Neuronal stem cell (in vitro differentiated cells): Measurements from ENCODE around the gene REXO1.

Experiments used
- DNase-seq: peaks from one replicate; pipeline ENCODE4 v3.0.0-alpha.2; 2013; ENCODE audit warnings: low spot score
- H2AFZ ChIP-seq: one replicate; pipeline ENCODE4 v1.6.1; 2013; ENCODE audit warnings: mild to moderate bottlenecking, low read length, inconsistent platforms
- H2AK5ac ChIP-seq: 2 replicates; pipeline ENCODE4 v1.6.1; 2013; ENCODE audit warnings: low read depth, mild to moderate bottlenecking, inconsistent platforms, low read length, moderate library complexity, mixed read lengths
- H2BK120ac ChIP-seq: 2 replicates; pipeline ENCODE4 v1.6.1; 2013; ENCODE audit warnings: low read depth, mild to moderate bottlenecking, inconsistent platforms, low read length, moderate library complexity, mixed read lengths
- H2BK12ac ChIP-seq: one replicate; pipeline ENCODE4 v1.6.1; 2013; ENCODE audit warnings: low read length, inconsistent platforms
- H2BK15ac ChIP-seq: 2 replicates; pipeline ENCODE4 v1.6.1; 2013; ENCODE audit warnings: mild to moderate bottlenecking, low read length, inconsistent platforms, mixed read lengths
- H2BK5ac ChIP-seq: one replicate; pipeline ENCODE4 v1.6.1; 2013; ENCODE audit warnings: inconsistent platforms, mild to moderate bottlenecking, low read length, moderate library complexity
- H3K14ac ChIP-seq: one replicate; pipeline ENCODE4 v1.6.1; 2013; ENCODE audit warnings: low read length, inconsistent platforms
- H3K18ac ChIP-seq: 2 replicates; pipeline ENCODE4 v1.6.1; 2013; ENCODE audit warnings: low read length, inconsistent platforms
- H3K23ac ChIP-seq: 2 replicates; pipeline ENCODE4 v1.6.1; 2013; ENCODE audit warnings: low read depth, mild to moderate bottlenecking, mixed read lengths, low read length, inconsistent platforms; ENCODE audit not compliant: poor library complexity
- H3K27ac ChIP-seq: replicated peaks from 3 replicates; pipeline ENCODE4 v1.5.1; 2013; ENCODE audit warnings: low read length, inconsistent platforms
- H3K27me3 ChIP-seq, 3 experiments: 2 replicates each; pipeline ENCODE4 v1.6.1; 2013; ENCODE audit warnings: low read length in 3 of 3, mild to moderate bottlenecking in 2 of 3, inconsistent platforms in 1 of 3, low read depth in 1 of 3, mixed read lengths in 1 of 3, moderate library complexity in 1 of 3; ENCODE audit not compliant: control insufficient read depth in 3 of 3, insufficient read depth in 3 of 3
- H3K36me3 ChIP-seq, 2 donors: replicated peaks in 1 of 2; 2 replicates each; pipeline ENCODE4 v1.6.1; 2013; ENCODE audit warnings: low read length in 2 of 2; ENCODE audit not compliant: control insufficient read depth in 2 of 2, insufficient read depth in 2 of 2
- H3K4ac ChIP-seq: 2 replicates; pipeline ENCODE4 v1.6.1; 2013; ENCODE audit warnings: inconsistent platforms, mild to moderate bottlenecking, low read length, moderate library complexity
- H3K4me1 ChIP-seq, 2 donors: 1 replicate in 1 of 2; 2 replicates in 1 of 2; pipeline ENCODE4 v1.6.1; 2013; ENCODE audit warnings: low read length in 2 of 2, low read depth in 1 of 2; ENCODE audit not compliant: control insufficient read depth in 2 of 2, insufficient read depth in 1 of 2
- H3K4me2 ChIP-seq: one replicate; pipeline ENCODE4 v1.6.1; 2013; ENCODE audit warnings: mild to moderate bottlenecking, low read length, inconsistent platforms; ENCODE audit not compliant: insufficient read depth, poor library complexity, severe bottlenecking
- H3K4me3 ChIP-seq, 2 donors: 2 replicates each; pipeline ENCODE4 v1.5.1; 2013; ENCODE audit warnings: low read length in 2 of 2, mild to moderate bottlenecking in 2 of 2, inconsistent platforms in 1 of 2, moderate library complexity in 1 of 2
- H3K79me1 ChIP-seq: one replicate; pipeline ENCODE4 v1.6.1; 2013; ENCODE audit warnings: low read depth, mild to moderate bottlenecking, inconsistent platforms, low read length, moderate library complexity
- H3K9ac ChIP-seq: one replicate; pipeline ENCODE4 v1.6.1; 2013; ENCODE audit warnings: mild to moderate bottlenecking, low read depth, low read length, inconsistent platforms; ENCODE audit not compliant: poor library complexity
- H3K9me3 ChIP-seq, 2 donors: replicated peaks in 1 of 2; 2 replicates each; pipeline versions ENCODE3 to v1.6.1; 2013; ENCODE audit warnings: low read length in 2 of 2, mild to moderate bottlenecking in 2 of 2, inconsistent platforms in 1 of 2, low read depth in 1 of 2, mixed read lengths in 1 of 2, moderate library complexity in 1 of 2; ENCODE audit not compliant: control insufficient read depth in 2 of 2, insufficient read depth in 1 of 2
- H4K8ac ChIP-seq: one replicate; pipeline ENCODE4 v1.6.1; 2013; ENCODE audit warnings: low read depth, mild to moderate bottlenecking, inconsistent platforms, low read length, moderate library complexity
- H4K91ac ChIP-seq: one replicate; pipeline ENCODE4 v1.6.1; 2013; ENCODE audit warnings: low read length, low read depth, mild to moderate bottlenecking, inconsistent platforms; ENCODE audit not compliant: poor library complexity
- WGBS, 2 donors: extraction: QIAGEN DNeasy Blood & Tissue Kit; methylation state at CpG; one replicate each; pipeline ENCODE4 v1.1.7; 2013; ENCODE audit warnings: missing lambda C conversion rate in 2 of 2, mixed read lengths in 1 of 2; ENCODE audit not compliant: insufficient read length in 2 of 2, insufficient replicate concordance in 1 of 2; ENCODE audit errors: extremely low coverage in 2 of 2; 5-methylcytosine and 5-hydroxymethylcytosine counted together

Gene REXO1

GRCh38 chr19:1840541-1841115 is 7.7 kb downstream of the REXO1 start:
- no peak overlapping the region for H2BK120ac ChIP-seq
- H3K27me3 ChIP-seq, result no peaks in the 10 kb centered on the region
- H2BK15ac ChIP-seq, result no peak overlapping the region
- no peak overlapping the region for H3K23ac ChIP-seq
- peaks cover 38% of the 10 kb centered on the region for H3K79me1 ChIP-seq
- no peak overlapping the region for H4K91ac ChIP-seq
- no peak overlapping the region for H4K8ac ChIP-seq
- no peak overlapping the region for H3K18ac ChIP-seq
- H2BK12ac ChIP-seq, result no peak overlapping the region
- H3K9me3 ChIP-seq, result no peaks in the 10 kb centered on the region
- DNase-seq, result no peak
- H3K4ac ChIP-seq, result no peak overlapping the region
- H3K27ac ChIP-seq, result no peak overlapping the region
- no peak overlapping the region for H2AFZ ChIP-seq
- no peak overlapping the region for H2AK5ac ChIP-seq
- H3K14ac ChIP-seq, result no peak overlapping the region
- H2BK5ac ChIP-seq, result no peak overlapping the region
- peaks cover 2 to 15% of the 10 kb centered on the region in 2 donors for H3K4me1 ChIP-seq
- peaks cover 5 to 27% of the 10 kb centered on the region in 2 donors for H3K36me3 ChIP-seq
- no peak overlapping the region for H3K4me2 ChIP-seq
- no CpG with 5 or more reads among the region's 22 CpGs for WGBS, 2 donors
- H3K4me3 ChIP-seq, result no peak overlapping the region
- H3K9ac ChIP-seq, result peak overlapping the region; percentile 44

GRCh38 chr19:1839658-1840540 is 8.4 kb downstream of the REXO1 start:
- DNase-seq, result no peak
- H3K9me3 ChIP-seq, result no peaks in the 10 kb centered on the region
- H2BK5ac ChIP-seq, result no peak overlapping the region
- H3K4me1 ChIP-seq, result peaks cover 2 to 15% of the 10 kb centered on the region in 2 donors
- no peaks in the 10 kb centered on the region for H3K27me3 ChIP-seq
- no peak overlapping the region for H3K18ac ChIP-seq
- no peak overlapping the region for H3K14ac ChIP-seq
- peaks cover under 1 to 19% of the 10 kb centered on the region in 2 donors for H3K36me3 ChIP-seq
- H4K91ac ChIP-seq, result no peak overlapping the region
- no CpG with 5 or more reads among the region's 25 CpGs for WGBS, 2 donors
- H2BK120ac ChIP-seq, result no peak overlapping the region
- no peak overlapping the region for H2BK12ac ChIP-seq
- no peak overlapping the region for H2AFZ ChIP-seq
- H3K79me1 ChIP-seq, result peaks cover 31% of the 10 kb centered on the region
- H3K4ac ChIP-seq, result no peak overlapping the region
- H2BK15ac ChIP-seq, result no peak overlapping the region
- peak overlapping the region; percentile 57 for H3K23ac ChIP-seq
- peak overlapping the region in 1 of 2 donors; percentile 9 for H3K4me3 ChIP-seq
- H3K27ac ChIP-seq, result no peak overlapping the region
- H3K9ac ChIP-seq, result no peak overlapping the region
- H3K4me2 ChIP-seq, result no peak overlapping the region
- peak overlapping the region; percentile 49 for H2AK5ac ChIP-seq
- no peak overlapping the region for H4K8ac ChIP-seq

GRCh38 chr19:1837625-1838105 is 10.6 kb downstream of the REXO1 start:
- H2BK120ac ChIP-seq, result no peak overlapping the region
- no peak overlapping the region for H3K18ac ChIP-seq
- no peak overlapping the region for H3K27ac ChIP-seq
- H3K36me3 ChIP-seq, result peaks cover 0 to 11% of the 10 kb centered on the region in 2 donors
- H3K4me3 ChIP-seq, result no peak overlapping the region
- no peaks in the 10 kb centered on the region for H3K27me3 ChIP-seq
- H4K91ac ChIP-seq, result no peak overlapping the region
- H3K23ac ChIP-seq, result no peak overlapping the region
- H2BK15ac ChIP-seq, result no peak overlapping the region
- H2AK5ac ChIP-seq, result peak overlapping the region; percentile 68
- H3K14ac ChIP-seq, result no peak overlapping the region
- peaks cover 2 to 15% of the 10 kb centered on the region in 2 donors for H3K4me1 ChIP-seq
- DNase-seq, result no peak
- H4K8ac ChIP-seq, result no peak overlapping the region
- WGBS, 2 donors, result no CpG with 5 or more reads among the region's 23 CpGs
- H3K9ac ChIP-seq, result no peak overlapping the region
- H2BK12ac ChIP-seq, result no peak overlapping the region
- H2AFZ ChIP-seq, result no peak overlapping the region
- no peak overlapping the region for H3K4ac ChIP-seq
- no peak overlapping the region for H3K4me2 ChIP-seq
- H3K79me1 ChIP-seq, result peaks cover 31% of the 10 kb centered on the region
- H2BK5ac ChIP-seq, result peak overlapping the region; percentile 69
- H3K9me3 ChIP-seq, result no peaks in the 10 kb centered on the region

GRCh38 chr19:1837222-1837565 is 11.1 kb downstream of the REXO1 start:
- Histone ChIP-seq H3K4me2 (no peak overlapping the region), H3K23ac (no peak overlapping the region), H2BK12ac (no peak overlapping the region), H3K9ac (no peak overlapping the region), H3K27me3 (no peaks in the 10 kb centered on the region), H3K36me3 (peaks cover 0 to 11% of the 10 kb centered on the region in 2 donors), H3K18ac (no peak overlapping the region), H2BK120ac (no peak overlapping the region), H2AK5ac (peak overlapping the region; percentile 68), H3K9me3 (no peaks in the 10 kb centered on the region), H3K27ac (no peak overlapping the region), H3K79me1 (peaks cover 31% of the 10 kb centered on the region), H3K14ac (peak overlapping the region; percentile 38), H2AFZ (no peak overlapping the region), H3K4me3 (no peak overlapping the region), H3K4ac (no peak overlapping the region), H4K91ac (no peak overlapping the region), H2BK5ac (peak overlapping the region; percentile 69), H3K4me1 (peaks cover 2 to 13% of the 10 kb centered on the region in 2 donors), H2BK15ac (no peak overlapping the region), H4K8ac (no peak overlapping the region)
- no CpG with 5 or more reads among the region's 11 CpGs for WGBS, 2 donors
- no peak for DNase-seq
